HG03469 (cell line): ENCODE measurements around the gene ARHGEF4.
A peak's percentile ranks its signal among the peaks of the same experiment; 100 is the strongest.

ENCODE experiments used
- ATAC-seq: cut with Tn5 transposase; IDR thresholded peaks from one replicate; pipeline ENCODE4 v1.9.1; 2021; ENCODE audit warnings: mild to moderate bottlenecking, moderate library complexity, moderate number of reproducible peaks; ENCODE audit not compliant: unreplicated experiment

The ARHGEF4 gene, protein sequence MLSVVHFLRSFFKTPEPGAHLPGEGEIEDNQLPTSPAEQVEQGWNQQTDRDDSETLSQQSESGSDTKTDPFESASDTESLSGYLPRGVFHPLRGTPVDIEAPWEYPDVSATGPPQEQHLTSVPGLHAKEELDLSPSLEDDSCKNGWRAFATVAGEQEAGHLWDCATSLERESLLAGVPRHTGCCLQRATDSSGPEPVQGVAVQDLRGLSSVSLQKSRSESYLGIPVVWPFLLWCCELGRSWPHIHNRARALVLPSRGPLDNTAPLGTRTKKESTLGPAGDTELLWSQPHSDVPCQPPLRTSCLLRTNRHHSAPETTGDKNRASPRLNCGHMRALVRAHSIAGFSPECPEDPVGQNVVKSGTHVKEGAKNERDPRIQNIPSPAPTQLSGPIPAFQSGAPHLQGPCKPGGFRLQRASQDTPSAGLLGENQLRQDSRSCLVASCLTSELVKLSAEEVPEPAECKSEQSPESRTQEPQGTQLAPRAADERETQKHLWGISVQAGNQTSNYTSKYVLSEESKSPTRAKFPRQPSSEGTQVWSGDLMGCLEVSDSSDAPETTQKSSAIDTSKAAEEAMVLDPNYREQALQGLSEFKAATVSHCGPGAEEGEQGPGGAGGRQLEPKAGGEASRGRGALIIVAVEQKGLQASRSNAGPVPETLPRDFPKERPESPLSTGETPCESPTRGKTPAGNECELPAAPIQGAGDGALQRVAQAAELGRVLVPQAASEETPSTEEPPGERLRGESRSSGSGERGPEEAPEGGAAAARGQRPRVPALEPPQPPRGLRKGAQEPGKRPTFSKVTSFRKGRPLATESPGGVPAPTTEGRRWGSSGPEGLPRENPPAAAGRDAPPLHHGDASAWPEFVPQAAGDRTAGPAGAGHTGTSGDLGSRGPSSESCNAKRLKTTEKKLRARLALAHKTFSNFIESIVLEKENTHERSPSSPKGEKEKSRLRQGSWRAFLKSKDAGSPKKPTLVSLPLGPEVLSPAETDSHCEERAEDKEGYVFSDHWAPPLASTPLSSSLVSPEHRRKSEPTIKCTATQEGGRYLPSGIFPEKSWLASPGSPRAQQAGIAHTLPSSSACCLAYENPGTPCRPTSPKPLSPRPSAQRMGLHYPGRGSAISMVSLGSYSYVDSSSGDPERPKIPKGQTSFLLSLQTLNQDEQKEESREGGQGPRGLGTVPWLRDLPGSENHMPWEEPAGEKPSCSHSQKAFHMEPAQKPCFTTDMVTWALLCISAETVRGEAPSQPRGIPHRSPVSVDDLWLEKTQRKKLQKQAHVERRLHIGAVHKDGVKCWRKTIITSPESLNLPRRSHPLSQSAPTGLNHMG (N-terminal part only)

GRCh38 chr2:130836501-130837174 is at the start of gene ARHGEF4:
ARHGEF4 (plus strand) TSS chr2:130836914; CDS start chr2:130836954, 40 bp downstream.
- peak; percentile 52 for ATAC-seq

- ATAC-seq = no peak
Observed at GRCh38 chr2:130787841-130788240, 48.9 kb upstream of the ARHGEF4 start.

- no peak for ATAC-seq
Observed at GRCh38 chr2:130790312-130790711, 46.4 kb upstream of the ARHGEF4 start.

GRCh38 chr2:130790804-130791616 is 45.7 kb upstream of the ARHGEF4 start:
- no peak for ATAC-seq

DNA sequence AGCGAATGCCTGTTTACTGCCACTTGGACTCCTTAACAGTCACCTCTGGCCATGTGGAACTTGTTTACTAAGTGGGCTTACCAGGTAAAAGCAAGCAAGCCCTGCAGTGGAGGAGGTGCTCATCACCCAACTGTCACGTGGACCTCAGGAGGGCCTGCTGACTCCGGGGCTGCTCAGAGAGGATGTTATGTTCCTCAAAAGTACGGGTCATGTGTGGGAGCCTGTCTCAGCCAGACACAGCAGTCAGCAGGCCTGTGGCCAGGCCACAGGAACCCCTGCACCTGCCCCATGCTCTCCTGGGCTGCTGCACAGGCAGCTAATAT is 45.1 kb upstream of the ARHGEF4 start:
- ATAC-seq = no peak

DNA sequence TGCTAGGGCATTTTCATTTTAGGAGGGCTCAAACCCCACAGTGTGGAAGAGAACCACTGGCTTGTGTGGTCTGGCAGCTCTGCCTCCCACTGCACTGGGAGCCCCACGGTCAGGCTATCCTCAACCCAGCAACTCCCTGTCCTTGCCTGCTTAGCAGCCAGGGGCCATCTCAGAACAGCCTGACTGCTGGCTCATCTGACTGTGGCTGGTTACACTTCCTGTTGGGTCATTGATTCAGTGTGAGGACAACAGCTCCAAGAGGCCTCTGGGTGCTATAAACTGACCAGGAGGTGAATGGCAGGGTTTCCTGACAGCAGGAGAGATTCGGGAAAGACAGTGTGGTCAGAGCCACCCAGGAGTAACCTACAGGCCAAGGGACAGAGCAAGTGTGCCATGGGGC is 41.3 kb upstream of the ARHGEF4 start:
- ATAC-seq = no peak

DNA sequence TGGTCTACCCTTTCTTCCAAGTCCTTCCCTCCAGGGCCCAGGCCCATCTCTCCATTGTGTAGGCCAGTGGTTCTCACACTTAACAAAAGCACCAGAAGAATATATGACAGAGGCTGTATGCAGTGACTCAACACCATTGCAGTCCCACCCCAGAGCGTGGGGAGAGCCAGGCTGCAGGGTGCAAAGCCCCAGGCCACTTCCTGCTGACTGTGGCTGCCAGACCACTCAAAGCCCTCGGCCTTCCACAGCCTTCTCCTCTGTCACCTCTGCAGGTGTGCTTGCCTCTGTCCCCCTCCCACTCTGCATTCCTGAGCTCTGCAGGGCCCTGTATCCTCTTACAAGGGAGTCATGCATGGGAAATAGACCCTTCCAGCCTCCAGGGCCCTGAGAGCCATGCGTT is 40.4 kb upstream of the ARHGEF4 start:
- no peak for ATAC-seq

GRCh38 chr2:130797493-130798435 is 39.0 kb upstream of the ARHGEF4 start:
- ATAC-seq = peak; percentile 79

GRCh38 chr2:130798472-130799218 is 38.1 kb upstream of the ARHGEF4 start:
- no peak for ATAC-seq

DNA sequence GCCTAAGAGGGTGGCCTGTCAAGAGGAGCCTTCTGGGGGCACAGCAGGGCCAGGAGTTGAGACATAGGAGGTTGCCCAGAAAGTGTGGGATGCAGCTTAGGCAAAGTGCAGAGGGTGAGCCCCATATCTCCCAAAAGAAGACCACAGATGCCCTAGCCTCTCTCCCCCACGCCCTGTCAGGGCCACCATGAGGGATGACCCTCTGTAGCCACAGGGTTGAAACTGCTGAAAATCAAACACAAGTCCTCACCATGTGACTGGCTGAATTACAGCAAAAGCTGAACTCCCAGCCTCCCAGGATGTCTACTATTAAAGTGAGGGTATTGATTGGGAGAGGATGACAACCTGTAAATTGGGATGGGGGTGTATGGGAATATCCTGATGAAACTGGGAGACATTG is 37.4 kb upstream of the ARHGEF4 start:
- ATAC-seq = no peak

DNA sequence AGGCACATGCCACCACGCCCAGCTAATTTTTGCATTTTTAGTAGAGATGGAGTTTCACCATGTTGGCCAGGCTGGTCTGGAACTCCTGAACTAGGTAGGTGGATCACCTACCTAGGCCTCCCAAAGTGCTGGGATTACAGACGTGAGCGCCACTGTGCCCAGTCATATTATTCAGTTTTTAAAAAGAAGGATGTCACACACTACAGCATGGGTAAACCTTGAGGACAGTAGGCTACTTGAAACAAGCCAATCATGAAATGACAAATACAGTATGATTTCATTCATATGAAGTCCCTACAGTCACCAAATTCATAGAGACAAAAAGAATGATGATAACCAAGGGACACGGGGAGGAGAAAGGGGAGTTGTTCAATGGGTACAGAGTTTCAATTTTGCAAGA is 31.1 kb upstream of the ARHGEF4 start:
- no peak for ATAC-seq

GRCh38 chr2:130806370-130806769 is 30.3 kb upstream of the ARHGEF4 start:
- ATAC-seq = no peak

GRCh38 chr2:130807659-130808385 is 28.9 kb upstream of the ARHGEF4 start:
- no peak for ATAC-seq

DNA sequence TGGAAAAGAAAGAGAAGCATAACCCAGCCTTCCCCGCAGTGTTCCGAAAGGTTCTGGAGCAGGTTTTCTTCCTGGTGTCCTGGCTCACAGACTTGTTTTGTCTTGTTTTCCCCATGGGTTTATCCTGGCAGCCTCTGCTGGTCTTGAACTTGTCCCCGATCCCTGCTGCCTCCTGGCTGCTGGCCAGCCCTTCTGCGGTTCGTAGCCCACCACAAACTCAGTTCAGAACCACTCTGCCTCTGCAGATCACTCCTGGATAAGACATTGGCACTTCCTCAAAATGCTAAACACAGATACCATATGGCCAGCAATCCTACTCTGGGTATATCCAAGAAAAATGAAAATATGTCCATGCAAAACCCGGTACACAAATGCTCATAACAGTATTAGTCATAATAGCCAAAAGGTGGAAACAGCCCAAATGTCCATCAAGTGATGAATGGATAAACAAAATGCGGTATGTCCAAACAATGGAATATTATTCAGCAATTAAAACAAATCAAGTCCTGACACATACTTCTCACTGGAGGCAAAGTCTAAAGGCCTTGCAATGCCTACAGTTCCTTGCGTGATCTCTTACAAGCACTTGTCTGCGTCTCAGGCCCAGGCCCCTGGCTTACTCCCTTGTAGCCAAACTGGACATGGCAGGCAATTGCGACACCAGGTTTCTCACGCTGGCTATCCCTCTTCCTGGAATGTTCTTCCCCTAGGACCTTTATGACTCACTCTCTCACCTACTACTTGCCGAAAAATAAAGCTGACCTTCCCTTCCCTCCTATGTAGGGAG is 28.0 kb upstream of the ARHGEF4 start:
- ATAC-seq = no peak

DNA sequence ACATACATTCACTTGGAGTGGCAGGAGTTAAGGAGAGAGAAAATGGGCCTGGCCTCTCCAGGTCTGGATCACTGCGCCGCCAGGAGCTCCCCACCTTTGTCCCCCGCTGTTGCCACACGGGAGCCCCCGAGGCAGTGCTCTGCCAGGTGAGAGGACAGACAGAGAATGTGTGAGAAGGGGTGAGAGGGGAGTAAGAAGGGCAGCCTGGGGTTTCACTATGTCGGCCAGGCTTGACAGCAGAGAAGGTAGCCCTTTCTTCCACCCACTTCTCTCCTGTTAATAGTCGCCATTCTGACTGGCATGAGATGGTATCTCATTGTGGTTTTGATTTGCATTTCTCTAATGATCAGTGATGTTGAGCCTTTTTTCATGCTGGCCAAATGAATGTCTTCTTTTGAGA is 26.2 kb upstream of the ARHGEF4 start:
- no peak for ATAC-seq

DNA sequence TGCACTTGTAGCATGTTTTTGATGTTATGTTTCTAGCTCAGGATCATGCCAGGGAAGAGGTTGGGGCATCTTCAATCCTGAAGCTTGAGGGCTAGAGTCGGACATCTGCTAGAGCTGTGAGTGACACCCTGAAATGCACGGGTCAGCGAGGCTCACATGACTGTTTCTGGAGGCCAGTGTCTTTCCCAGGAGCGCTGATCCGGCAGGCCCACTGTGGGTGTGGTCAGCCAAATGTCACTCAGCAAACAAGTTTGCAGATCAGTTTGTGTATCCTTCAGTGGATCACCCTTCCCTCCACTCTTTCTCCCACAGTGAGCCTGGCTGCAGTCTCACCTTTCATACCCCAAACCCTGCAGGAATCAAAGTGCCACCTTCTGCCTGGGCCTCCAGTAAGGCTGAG is 23.0 kb upstream of the ARHGEF4 start:
- no peak for ATAC-seq
